Measurements from ENCODE around the gene KCNN3.
"Not testable (repeated sequence)": the region's sequence is repeated elsewhere in the genome, so short reads cannot be mapped to it uniquely, and the experiment has no call there.

KCNN3 gene

DNA sequence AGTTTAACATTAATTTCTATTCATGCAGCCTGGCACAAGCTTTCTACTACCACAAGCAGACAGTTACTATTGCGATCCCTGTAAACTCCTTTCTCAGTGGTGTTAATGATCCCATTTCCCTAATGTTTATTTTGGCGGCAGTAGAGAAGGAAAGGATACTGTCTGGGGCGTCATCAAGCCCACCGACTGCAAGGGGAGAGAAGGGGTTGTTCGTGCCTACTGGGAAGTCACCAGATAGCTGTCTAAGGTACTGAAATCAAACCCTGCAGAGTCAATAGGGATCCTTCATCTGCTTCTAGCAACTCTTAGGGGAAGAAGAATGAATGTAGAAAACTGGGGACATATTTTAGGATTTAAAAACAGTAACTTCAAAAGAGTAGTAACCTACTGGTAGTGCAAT is 166.9 kb downstream of the KCNN3 start:
- no peak for DNase-seq (ENCODE audit: low read depth in 2 of 2)

DNA sequence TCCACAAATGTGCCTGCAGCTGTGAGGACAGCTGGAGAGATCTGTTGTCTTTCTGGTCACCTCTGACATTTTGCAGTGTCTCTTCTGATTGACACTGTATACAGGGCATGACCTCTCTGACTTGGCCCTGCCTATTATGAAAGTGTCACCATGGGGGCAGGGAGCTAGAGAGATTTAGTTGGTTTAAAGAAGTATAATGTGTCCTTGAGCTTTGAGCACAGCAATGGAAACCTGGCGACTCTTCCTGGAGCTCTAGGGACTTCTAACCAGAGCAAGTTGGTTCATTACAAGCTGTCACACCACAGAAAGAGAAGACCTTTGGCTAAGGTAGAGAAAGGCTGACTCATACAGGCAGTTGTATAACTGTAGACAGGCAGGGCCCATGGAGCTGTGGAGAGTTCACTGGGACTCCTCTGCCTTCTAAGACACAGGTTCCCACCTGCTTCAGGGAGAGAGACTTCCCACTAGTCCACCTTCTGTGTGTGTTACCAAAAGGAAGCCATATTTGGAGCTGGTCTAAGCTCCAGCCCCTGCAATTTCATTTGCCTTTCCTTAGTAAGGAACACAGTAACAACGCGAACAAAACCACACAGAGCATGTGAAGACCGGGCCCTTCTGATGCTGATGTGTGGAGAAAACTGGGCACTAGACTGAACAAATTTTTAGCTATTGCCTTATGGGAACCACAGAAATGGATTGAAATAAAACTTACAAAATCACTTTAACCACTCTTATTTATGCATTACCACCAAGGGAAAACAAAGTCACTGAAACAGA is 171.6 kb downstream of the KCNN3 start:
- DNase-seq (ENCODE audit: low read depth in 2 of 2): no peak

DNA sequence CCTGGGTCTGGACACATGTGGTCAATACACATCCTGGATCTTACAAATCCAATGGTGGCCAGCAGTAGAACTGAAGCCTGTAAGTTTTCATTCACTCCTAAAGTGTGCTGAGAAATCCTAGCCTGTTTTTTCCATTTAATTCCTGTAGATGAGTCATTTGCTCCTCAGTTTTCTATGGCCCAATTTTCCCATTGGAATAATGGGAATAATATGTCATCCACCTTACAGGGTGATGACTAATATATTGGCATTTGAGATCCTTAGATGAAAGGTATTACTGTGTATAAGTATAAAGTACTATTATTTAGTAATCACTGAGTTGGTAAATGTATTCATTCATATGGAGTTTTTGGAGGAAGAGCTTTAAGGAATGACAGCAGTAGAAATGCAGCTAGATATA is 172.4 kb downstream of the KCNN3 start:
- DNase-seq (ENCODE audit: low read depth in 2 of 2): no peak

DNA sequence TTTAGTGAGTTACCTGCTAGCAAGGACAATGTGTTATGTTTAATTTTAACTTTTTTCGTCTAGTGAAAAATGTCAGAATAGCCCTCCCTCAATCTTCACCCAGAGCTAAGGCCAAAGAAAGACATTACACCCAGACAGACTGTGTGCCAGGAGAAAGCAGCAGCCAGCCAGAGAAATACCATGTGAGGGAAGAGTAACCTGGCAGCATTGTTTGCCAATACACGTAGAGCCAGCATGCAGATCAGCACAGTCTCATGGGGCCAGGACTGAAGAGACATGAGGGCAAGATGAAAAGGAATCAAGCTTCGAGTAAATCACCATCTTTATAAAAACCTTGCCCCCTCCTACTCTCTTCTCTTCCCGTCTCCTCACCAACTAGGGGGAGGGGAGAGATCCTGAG is 173.6 kb downstream of the KCNN3 start:
- no peak for DNase-seq (ENCODE audit: low read depth in 2 of 2)

DNA sequence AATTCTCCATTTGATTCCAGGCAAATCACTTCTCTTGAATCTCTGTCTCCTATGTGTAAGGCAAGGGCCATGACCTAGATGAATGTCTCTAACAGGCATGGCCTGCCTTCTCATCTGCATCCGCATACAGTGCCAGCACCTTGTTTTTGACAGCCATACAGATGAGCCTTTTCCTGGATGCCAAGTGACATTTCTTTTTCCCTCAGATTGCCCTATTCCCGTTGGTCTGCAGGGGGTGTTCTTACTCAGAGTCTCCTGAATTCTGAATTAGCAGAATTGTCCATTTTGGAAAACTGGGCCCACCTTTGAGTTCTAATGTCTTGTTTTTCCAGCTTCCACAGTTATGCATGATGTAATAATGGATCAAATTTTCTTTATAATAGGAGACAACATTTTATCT is 174.1 kb downstream of the KCNN3 start:
- DNase-seq (ENCODE audit: low read depth in 2 of 2): no peak

DNA sequence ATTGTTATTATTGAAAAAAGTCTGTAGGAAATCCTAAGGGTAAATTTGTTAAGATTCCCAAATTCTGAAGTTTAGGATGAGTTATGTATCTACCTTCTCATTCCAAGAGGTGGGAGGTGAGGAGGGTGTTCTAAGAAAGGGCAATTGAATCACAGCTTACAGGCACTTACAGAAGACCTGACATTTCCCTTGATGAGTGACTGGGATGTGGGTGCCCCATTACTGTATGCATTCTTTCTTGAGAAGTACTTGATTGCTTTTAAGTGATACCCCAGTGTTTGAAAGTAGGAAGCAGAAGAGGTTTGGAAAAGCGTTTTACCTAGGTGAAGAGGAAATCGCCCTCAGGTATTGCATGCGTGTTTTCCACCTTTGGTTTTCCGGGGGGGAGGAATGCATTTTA is 175.1 kb downstream of the KCNN3 start:
- DNase-seq (ENCODE audit: low read depth in 2 of 2): no peak

DNA sequence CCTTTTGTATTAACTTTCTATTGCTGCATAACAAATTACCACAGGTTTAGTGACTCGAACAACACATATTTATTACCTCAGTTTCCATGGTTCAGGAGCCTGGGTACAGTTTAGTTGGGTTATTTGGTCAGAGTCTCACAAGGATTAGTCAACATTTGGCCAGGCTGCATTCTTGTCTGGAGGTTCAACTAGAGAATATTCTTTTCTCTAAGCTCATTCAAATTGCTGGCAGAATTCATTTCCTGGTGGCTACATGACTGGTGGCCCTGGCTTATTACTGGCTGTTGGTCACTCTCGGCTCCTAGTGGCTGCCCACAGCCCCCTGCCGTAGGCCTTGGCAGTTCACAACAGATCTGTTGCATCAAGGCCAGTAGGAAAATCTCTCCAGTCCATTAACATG is 181.0 kb downstream of the KCNN3 start:
- DNase-seq (ENCODE audit: low read depth in 2 of 2): no peak

DNA sequence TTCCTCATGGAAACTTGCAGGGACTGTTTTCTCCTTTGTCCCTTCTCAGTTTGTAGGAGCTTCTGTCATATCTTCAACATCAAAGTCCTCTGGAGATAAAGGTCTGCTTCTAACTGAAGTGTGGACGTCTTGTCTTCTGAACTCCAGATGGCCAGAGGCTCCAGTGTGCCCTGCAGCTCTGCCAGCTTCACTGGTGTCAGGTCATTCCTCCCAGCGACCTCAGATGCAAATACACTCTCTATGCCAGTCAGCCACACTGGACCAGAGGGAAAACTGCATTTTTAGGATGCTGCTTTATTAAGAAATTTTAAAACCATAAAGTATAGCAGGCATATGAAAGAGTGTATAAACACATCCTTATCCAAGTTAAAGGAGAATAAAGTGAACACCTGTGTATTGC is 183.6 kb downstream of the KCNN3 start:
- no peak for DNase-seq (ENCODE audit: low read depth in 2 of 2)

DNA sequence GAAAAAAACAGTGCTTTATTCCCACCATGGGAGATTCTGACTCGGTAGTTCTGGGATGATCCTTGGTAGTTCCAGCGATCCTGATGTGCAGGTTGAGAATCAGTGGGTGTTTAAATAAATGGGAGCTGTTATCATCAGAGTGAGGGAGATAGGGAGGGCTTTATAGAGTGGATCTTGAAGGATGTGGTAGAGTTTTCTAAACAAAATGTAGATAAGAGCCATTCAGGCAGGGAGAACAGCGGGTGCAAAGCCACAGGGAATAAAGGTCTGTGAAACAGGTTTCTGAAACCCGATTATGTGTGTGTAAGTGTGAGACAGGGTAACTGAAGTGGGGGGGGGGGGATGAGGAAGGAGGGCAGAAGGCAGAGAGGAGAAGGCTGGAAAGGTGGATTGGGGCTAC is 186.3 kb downstream of the KCNN3 start:
- DNase-seq (ENCODE audit: low read depth in 2 of 2): no peak

DNA sequence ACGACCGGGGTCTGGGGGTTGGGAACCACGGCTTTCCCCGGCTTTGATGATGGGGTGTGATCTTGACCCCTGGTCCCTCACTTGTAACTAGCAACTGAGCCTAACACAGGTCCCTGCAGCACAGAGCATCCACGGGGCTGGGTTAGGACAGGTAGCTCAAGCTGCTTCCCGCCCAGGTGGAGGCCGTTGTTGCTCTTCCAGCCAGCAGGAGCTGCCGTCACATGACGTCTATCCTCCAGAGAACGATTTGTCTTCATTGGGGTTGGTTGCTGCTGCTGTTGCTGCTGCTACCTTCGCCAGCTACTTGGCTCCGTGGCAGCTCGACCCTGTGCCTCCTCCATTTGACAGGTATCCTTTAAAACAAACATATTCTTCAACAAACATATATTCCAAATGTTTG is 187.8 kb downstream of the KCNN3 start:
- no peak for DNase-seq (ENCODE audit: low read depth in 2 of 2)

DNA sequence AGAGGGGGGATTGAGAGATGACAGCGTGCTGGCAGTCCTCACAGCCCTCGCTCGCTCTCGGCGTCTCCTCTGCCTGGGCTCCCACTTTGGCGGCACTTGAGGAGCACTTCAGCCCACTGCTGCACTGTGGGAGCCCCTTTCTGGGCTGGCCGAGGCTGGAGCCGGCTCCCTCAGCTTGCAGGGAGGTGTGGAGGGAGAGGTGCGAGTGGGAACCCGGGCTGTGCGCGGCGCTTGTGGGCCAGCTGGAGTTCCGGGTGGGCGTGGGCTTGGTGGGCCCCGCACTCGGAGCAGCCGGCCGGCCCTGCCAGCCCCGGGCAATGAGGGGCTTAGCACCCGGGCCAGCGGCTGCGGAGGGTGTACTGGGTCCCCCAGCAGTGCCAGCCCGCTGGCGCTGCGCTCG is 192.2 kb downstream of the KCNN3 start:
- DNase-seq (ENCODE audit: low read depth in 2 of 2): not testable (repeated sequence)

DNA sequence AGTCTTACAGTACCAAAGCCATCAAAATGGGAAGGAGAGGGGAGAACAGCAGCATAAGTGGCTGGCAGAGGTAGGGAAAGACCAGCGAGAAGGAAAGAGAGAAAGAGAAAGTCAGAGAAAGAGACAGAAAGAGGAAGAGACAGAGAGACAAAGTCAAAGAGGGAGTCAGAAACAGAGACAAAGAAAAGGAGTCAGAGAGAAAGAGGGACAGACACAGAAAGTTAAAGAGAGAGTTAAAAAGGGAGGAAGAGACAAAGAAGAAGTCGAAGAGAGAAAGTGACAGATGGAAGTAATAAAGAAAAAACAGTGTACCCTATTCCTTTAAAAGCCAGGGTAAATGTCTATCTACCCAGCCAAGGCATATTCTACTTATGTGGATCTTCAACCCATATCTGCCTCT is 193.2 kb downstream of the KCNN3 start:
- not testable (repeated sequence) for DNase-seq (ENCODE audit: low read depth in 2 of 2)

DNA sequence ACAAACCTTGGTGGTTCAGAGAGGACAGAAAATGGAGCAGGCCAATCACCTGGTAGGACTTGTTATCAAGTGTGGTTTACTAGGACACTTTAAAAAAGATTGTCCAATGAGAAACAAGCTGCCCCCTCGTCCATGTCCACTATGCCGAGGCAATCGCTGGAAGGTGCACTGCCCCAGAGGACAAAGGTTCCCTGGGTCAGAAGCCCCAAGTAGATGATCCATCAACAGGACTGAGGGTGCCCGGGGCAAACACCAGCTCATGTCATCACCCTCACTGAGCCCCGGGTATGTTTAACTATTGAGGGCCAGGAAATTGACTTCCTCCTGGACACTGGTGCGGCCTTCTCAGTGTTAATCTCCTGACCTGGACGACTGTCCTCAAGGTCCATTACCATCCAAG is 195.6 kb downstream of the KCNN3 start:
- DNase-seq (ENCODE audit: low read depth in 2 of 2): not testable (repeated sequence)

DNA sequence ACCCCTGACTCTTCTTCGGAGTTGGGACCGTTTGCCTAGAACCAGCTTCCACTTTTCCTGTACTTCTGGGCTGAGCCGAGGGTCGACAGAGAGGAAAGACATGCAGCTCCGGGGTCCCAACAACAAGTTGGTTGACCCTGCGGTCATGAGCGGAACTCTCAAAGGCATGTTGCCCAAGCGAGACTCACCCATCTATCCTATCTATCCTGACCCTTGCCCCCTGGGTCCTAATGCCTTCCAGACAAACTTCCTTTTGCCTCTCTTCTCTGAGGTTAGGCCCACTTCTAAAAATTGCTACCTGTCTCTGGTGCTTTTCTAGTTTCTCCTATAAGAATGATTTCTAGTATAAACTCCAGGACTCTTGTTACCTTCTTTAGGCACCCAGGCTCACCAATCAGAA is 197.8 kb downstream of the KCNN3 start:
- not testable (repeated sequence) for DNase-seq (ENCODE audit: low read depth in 2 of 2)

DNA sequence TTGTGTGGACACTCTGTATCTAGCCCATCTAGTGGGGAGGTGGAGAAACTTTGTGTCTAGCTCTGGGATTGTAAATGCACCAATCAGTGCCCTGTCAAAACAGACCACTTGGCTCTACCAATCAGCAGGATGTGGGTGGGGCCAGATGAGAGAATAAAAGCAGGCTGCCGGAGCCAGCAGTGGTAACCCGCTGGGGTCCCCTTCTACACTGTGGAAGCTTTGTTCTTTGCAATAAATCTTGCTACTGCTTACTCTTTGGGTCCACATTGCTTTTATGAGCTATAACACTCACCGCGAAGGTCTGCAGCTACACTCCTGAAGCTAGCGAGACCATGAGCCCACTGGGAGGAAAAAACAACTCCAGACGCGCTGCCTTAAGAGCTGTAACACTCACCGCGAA is 198.7 kb downstream of the KCNN3 start:
- not testable (repeated sequence) for DNase-seq (ENCODE audit: low read depth in 2 of 2)

DNA sequence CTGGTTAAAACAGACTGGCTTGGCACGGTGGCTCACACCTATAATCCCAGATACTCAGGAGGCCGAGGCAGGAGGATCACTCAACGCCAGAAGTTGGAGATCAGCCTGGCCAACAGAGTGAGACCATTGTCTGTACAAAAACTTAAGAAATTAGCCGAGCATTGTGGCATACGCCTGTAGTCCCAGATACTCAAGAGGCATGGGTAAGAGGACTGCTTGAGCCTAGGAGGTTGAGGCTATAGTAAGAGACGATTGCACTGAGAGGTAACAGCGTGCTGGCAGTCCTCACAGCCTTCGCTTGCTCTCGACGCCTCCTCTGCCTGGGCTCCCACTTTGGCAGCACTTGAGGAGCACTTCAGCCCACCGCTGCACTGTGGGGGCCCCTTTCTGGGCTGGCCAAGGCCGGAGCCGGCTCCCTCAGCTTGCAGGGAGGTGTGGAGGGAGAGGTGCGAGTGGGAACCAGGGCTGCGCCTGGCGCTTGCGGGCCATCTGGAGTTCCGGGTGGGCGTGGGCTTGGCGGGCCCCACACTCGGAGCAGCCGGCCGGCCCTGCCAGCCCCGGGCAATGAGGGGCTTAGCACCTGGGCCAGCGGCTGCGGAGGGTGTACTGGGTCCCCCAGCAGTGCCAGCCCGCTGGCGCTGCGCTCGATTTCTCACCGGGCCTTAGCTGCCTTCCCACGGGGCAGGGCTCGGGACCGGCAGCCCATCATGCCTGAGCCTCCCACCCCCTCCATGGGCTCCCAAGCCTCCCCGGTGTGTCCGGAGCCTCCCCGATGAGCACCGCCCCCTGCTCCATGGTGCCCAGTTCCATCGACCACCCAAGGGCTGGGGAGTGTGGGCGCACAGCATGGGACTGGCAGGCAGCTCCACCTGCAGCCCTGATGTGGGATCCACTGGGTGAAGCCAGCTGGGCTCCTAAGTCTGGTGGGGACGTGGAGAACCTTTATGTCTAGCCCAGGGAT is 199.5 kb downstream of the KCNN3 start:
- DNase-seq (ENCODE audit: low read depth in 2 of 2): not testable (repeated sequence)

DNA sequence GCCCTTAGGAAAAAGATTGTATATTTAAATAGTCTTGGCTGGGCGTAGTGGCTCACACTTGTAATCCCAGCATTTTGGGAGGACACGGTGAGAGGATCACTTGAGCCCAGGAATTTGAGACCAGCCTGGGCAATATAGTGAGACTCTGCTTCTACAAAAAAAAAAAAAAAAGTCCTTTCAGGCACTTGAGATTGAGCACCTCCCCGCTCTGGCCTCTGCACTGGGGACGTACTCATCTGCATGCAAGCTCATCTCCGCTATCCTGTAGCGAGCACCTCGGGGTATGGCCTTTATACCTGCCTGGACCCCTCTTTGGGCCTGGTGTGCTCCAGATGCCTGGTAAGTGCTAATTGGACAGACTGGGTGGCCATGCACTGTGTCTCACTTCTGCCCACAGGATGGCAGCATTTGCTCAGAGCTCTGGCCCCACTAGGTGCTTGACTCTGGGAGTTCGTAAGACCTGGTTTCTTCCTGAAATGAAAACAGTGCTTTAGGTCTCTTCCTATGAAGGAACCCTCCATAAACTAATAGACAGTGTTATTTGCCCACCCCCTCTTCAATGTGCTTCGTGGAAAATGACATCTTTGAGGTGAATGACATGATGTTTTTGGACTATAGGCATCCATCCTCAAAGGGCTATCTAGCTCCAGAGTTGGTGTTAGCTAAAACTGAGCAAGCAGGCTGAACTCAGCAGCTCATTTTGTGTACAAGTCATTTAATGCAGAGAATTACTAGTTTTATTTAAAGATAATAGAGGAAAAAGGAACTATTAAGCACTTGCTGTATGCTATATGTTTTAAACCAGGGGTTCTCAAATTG is 200.4 kb downstream of the KCNN3 start:
- DNase-seq (ENCODE audit: low read depth in 2 of 2): peak; percentile 56 to 69

DNA sequence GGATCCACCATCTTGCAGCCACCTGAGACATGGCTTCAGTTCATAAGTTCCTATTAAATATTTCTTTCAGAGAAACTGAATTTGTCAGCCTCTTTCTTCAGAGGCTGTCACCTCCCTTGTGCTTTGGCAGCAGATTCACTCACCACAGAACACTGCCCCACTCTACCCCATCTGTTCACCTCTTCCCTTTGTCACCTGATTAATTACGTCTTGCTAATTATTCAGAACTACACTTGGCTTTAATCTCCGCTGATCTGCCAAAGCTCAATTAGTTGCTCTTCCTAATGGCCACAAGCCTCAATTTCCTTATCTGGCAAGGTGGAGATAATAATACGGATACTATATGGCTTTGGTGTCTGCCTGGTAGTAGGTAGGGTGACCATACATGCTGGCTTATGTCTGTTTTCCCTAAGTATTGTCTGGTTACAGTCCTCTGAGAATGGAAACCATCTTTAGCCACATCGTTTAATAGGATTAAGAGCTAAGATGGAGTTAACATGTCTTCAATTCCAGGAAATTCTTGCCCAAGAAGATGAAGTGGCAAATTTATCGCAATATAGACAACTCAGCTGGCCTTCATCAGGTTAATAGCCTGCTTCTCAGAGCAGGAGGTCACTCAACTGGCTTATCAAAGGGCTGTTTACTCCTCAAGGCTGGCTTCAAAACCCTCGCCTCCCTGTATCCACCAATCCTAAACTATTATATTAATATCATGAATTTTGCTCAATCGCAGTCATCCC is 203.9 kb downstream of the KCNN3 start:
- no peak for DNase-seq (ENCODE audit: low read depth in 2 of 2)

DNA sequence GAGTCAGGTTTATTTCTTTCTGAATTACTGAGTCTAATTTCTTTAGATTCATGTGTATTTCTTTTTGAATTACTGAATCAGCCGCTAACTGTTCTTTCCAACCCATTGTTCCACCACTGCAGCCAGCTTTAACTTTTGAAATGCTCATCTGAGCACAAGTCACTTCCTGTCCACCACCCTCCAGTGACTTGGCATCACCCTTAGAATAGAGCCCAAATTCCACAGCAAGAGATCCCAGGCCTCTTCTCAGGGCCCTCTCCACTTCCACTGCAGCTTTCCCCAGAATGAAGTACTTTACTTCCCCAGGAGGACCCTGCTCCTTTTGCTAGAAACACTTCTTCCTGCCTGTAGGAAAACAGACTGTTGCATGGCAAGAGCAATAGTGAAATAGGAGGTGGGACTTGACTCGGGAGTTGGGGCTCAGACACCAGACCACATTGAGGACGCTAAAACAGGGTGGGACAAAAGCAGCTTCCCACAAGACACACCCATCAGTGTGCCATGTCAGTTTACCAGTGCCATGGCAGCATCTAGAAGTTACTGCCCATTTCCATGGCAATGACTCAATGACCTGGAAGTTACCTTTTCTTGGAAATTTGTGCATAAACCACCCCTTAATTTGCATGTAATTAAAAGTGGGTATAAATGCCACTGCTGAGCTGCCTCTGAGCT is 205.6 kb downstream of the KCNN3 start:
- no peak for DNase-seq (ENCODE audit: low read depth in 2 of 2)

DNA sequence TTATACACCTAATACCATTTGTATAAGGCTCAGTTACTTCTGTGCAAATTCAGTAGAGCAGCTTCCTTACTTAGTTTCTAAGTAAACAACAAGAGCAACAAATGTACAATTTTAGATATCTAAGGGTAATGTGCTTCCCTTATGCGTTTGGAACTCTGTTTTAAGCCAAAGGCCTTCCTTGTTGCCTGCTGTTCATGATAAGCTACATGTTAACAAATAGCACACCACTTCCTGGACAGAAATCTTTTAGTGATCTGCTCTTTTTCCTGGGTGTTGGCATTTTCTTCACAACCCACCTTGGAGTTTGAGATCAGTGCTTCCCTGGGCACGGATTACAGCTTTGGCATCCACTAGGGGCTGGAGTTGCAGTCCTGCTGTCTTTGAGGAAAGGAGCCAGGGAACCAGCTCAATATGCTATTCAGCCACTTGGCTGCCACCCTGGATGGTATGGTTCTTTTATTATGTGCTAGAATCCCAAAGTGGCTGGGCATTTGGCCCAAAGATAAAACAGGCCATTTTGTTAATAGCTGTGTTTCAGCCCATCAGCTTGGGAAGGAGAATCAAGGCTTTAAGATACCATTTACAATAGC is 206.5 kb downstream of the KCNN3 start:
- DNase-seq (ENCODE audit: low read depth in 2 of 2): no peak

Data from stimulated activated CD4-positive, alpha-beta T cell treated with anti-CD3 and anti-CD28 coated beads, Interleukin-15, amount 100 ng/mL, for 48 hours (primary cell).